Fibroblast of villous mesenchyme (primary cell): Measurements from ENCODE around the gene CCDC191. TPM values are rescaled to one million over a fixed set of nuclear protein-coding genes. Genes with fewer than 3 reads are reported as not detected.

Experiments used
- DNase-seq: peaks from one replicate; pipeline ENCODE4 v3.0.0-alpha.2; 2010; ENCODE audit warnings: low read depth
- H3K4me3 ChIP-seq: 2 replicates; pipeline ENCODE4 v1.5.1; 2011; ENCODE audit warnings: low read depth, mild to moderate bottlenecking, low read length
- total RNA-seq: library from RNA; depleted of rRNA; stranded (reverse); fragments of >200 nt; gene quantifications from 2 replicates; pipeline ENCODE4 v1.2.3, GENCODE V29; 2012
- TF ChIP-seq, protein P1 (sequence below): IDR thresholded peaks from 2 replicates; pipeline ENCODE4 v1.5.1; 2012; ENCODE audit warnings: low read depth, mild to moderate bottlenecking, low read length; ENCODE audit not compliant: insufficient read depth

Gene CCDC191, protein sequence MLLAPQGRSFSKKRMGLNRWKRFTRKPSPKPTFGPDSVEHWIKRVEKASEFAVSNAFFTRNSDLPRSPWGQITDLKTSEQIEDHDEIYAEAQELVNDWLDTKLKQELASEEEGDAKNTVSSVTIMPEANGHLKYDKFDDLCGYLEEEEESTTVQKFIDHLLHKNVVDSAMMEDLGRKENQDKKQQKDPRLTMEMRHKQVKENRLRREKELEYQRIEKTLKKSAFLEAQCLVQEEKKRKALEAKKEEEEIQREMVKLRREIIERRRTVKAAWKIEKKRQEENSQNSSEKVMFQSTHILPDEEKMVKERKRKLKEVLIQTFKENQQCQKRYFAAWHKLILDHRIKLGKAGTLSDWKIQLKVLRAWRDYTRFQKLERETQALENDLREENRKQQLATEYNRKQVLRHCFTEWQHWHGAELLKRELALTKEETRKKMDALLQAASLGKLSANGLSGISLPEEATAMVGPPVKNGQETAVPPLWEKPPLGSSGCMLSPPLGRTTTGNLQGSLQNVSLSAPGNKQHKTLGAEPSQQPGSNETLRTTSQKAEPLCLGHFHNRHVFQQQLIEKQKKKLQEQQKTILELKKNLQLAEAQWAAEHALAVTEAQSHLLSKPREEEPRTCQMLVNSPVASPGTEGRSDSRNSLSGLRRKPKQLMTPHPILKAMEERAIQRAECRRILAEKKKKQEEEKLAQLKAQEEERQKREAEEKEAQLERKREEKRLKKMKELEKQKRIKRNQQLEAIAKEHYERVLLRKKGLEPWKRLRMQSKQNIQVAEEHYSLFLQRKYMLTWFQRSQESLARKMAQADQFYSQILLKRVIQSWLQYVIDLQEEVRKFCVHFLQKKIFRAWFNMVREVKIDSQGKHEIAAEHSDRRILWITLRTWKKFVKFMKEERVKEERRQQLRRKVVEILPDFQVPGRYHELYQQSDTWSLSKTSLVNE
- 1.7 and 1.9 TPM in 2 replicates for total RNA-seq

DNA sequence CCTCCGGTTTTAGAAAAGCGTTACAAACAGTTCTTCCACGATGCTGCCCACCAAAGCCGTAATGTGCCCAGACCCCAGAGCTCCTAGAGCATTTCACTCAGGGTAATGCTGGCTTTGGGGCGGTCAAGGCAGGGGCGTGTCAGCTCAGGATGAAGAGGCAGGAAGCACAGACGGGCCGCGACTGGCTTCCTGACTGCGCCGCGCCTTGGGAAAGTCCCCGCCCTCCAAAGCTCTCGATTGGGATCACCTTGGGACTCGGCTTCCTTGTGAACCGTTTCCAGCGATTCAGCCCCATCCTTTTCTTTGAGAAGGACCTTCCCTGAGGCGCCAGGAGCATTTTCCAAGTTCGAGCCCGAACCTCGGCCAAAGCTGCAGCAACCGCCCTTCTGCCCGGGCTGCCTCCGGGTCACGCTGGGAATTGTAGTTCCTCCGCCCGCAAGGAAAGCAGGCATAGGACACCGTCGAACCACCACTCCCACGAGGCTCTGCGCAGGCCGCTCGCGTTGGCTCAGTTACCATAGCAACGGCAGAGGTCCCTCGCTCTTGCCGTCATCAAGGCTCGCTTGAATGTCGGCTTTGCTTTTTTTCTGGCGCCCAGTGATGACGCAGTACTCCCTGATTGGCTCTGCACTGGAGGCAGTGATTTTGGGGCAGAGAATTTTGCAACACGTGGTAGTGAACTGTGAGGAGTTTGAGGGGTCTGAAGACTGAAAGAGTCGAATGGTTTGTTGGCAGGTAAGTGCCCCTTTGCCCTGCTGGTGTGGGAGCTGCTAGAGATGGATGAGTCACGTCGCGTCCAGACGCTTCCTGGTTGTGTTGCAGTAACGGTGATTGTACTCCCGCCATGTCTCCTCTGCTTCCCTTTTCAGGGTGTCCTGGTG is at the start of gene CCDC191, which contains the start of gene QTRT2:
Gene CCDC191, minus strand, starts transcription at position 397 of the 881 bp plus-strand sequence. Its CDS starts 60 bp downstream, at position 337.
Gene QTRT2, plus strand, starts transcription at position 608 of the 881 bp plus-strand sequence. CDS start 8,521 bp downstream, outside the sequence.
- peak within 1 kb of the TSS; percentile 69 for H3K4me3 ChIP-seq
- DNase-seq = peak; percentile 99
- TF ChIP-seq, protein P1, sequence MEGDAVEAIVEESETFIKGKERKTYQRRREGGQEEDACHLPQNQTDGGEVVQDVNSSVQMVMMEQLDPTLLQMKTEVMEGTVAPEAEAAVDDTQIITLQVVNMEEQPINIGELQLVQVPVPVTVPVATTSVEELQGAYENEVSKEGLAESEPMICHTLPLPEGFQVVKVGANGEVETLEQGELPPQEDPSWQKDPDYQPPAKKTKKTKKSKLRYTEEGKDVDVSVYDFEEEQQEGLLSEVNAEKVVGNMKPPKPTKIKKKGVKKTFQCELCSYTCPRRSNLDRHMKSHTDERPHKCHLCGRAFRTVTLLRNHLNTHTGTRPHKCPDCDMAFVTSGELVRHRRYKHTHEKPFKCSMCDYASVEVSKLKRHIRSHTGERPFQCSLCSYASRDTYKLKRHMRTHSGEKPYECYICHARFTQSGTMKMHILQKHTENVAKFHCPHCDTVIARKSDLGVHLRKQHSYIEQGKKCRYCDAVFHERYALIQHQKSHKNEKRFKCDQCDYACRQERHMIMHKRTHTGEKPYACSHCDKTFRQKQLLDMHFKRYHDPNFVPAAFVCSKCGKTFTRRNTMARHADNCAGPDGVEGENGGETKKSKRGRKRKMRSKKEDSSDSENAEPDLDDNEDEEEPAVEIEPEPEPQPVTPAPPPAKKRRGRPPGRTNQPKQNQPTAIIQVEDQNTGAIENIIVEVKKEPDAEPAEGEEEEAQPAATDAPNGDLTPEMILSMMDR = no peak

DNA sequence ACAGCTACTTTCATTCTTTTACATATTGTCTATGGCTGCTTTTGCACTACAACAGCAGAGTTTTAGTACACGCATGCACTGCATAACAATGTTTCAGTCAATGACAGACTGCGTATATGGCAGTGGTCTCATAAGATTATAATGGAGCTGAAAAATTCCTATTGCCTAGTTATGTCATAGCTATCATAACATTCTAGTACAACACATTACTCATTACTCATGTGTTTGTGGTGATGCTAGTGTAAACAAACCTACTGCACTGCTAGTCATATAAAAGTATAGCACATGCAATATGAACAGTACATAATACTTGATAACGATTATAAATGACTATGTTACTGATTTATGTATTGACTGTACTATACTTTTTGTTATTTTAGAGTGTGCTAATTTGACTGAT is 48.1 kb upstream of the CCDC191 start:
- no peak overlapping the region for H3K4me3 ChIP-seq
- DNase-seq = peak; percentile 29
- TF ChIP-seq, protein P1 = no peak

DNA sequence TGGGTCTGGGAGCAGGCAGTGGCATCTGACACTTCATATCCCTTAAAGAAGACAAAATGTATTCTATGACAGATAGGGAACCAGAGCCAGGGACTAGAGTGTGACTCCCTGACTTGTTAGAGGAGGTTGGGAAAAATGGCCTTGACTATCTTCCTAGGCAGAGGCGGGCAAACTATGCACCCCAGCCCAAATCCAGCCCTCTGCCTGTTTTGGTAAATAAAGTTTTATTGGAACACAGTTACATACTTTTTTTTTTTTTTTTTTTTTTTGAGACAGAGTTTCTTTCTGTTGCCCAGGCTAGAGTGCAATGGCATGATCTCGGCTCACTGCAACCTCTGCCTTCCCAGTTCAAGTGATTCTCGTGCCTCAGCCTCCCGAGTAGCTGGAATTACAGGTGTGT is 47.5 kb upstream of the CCDC191 start:
- H3K4me3 ChIP-seq = no peak overlapping the region
- DNase-seq = no peak
- TF ChIP-seq, protein P1 = no peak

DNA sequence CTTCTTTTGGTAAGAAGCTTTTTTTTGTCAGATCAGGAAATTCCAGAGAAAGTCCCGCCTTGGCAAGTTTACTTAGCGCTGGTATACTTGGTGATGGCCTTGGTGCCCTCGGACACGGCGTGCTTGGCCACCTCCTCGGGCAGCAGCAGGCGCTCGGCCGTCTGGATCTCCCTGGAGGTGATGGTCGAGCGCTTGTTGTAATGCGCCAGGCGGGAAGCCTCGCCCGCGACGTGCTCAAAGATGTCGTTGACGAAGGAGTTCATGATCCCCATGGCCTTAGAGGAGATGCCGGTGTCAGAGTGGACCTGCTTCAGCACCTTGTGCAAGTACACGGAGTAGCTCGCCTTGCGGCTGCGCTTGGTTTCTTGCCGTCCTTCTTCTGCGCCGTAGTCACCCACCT is 46.9 kb upstream of the CCDC191 start:
- H3K4me3 ChIP-seq = no peak overlapping the region
- TF ChIP-seq, protein P1 = no peak
- DNase-seq = no peak

DNA sequence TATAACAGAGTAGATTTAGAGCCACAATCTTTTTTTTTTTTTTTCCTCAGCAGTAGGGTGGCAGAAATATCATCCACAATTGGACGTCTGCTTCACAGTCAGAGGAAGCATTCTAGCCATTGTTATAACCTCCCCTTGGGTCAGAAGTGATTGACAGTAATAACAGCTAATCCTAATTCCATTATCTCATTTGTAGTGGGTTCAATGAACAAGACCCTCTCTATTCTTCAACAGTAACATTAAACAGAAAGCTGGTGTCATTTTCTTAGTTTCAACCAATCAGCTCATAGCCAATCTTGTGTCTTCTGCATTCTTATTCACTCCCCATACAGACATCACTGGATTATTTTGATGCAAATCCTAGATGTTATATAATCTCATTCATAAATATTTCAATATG is 44.8 kb upstream of the CCDC191 start:
- DNase-seq = no peak
- TF ChIP-seq, protein P1 = no peak

DNA sequence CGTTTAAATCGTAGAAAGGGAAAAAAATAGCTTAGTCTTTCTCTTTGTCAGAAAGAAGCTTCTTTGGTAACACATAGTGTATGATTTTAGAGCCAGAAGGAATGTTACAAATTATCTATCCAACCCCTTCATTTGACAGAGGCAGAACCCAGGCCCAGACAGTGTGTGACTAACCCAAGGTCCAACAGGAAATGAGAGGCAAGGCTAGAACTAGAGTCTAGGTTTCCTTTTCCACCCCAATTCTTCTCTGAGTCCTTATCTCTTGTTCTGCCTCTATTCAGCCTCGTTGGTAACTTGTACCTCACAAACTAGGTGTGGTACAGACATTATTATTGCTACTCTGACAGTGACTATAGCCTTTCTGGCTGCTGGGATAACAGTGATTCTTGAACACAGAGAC is 39.5 kb upstream of the CCDC191 start:
- DNase-seq = no peak
- TF ChIP-seq, protein P1 = no peak

More for the DNA sequence above, 44.8 kb upstream of the CCDC191 start:
- no peak overlapping the region for H3K4me3 ChIP-seq

More for the DNA sequence above, 39.5 kb upstream of the CCDC191 start:
- no peak overlapping the region for H3K4me3 ChIP-seq
